NK-92 treated with Interleukin-12 subunit alpha and Interleukin-12 subunit beta, amount 100 ng/mL, for 24 hours (cell line): ENCODE measurements around the gene ARPP19.
A peak's percentile ranks its signal among the peaks of the same experiment; 100 is the strongest.
"Not testable (repeated sequence)": the region's sequence is repeated elsewhere in the genome, so short reads cannot be mapped to it uniquely, and the experiment has no call there.

ENCODE experiments used
- DNase-seq: peaks from one replicate; lab custom pipeline; 2025; lab: John Stamatoyannopoulos, UW

ARPP19 gene

GRCh38 chr15:52551186-52551585, 17.6 kb downstream of the ARPP19 start:
- not testable (repeated sequence) for DNase-seq

GRCh38 chr15:52546031-52546751, 22.6 kb downstream of the ARPP19 start:
- DNase-seq, result no peak

- no peak for DNase-seq
Observed at GRCh38 chr15:52540374-52541012, 28.3 kb downstream of the ARPP19 start.

- no peak for DNase-seq
Observed at GRCh38 chr15:52537459-52537858, 31.4 kb downstream of the ARPP19 start.

GRCh38 chr15:52532427-52532826, 36.4 kb downstream of the ARPP19 start:
- no peak for DNase-seq

- no peak for DNase-seq
Observed at GRCh38 chr15:52529940-52530339, 38.9 kb downstream of the ARPP19 start.

GRCh38 chr15:52529341-52529924, 39.4 kb downstream of the ARPP19 start:
- no peak for DNase-seq

GRCh38 chr15:52528564-52529340, 40.1 kb downstream of the ARPP19 start, which contains the start of gene MYO5A:
Gene MYO5A, minus strand, starts transcription at chr15:52528880. Its CDS starts 74 bp downstream, at chr15:52528806.
- DNase-seq, result peak; percentile 87

GRCh38 chr15:52527911-52528563, 40.8 kb downstream of the ARPP19 start:
- DNase-seq, result no peak

- DNase-seq, result no peak
Observed at GRCh38 chr15:52527196-52527910, 41.5 kb downstream of the ARPP19 start.

GRCh38 chr15:52524223-52525136, 44.4 kb downstream of the ARPP19 start:
- no peak for DNase-seq

- no peak for DNase-seq
Observed at GRCh38 chr15:52523647-52524046, 45.2 kb downstream of the ARPP19 start.

GRCh38 chr15:52523192-52523591, 45.6 kb downstream of the ARPP19 start:
- no peak for DNase-seq

GRCh38 chr15:52521682-52522081, 47.1 kb downstream of the ARPP19 start:
- no peak for DNase-seq

GRCh38 chr15:52520421-52520820, 48.4 kb downstream of the ARPP19 start:
- no peak for DNase-seq

- no peak for DNase-seq
Observed at GRCh38 chr15:52518487-52519371, 50.1 kb downstream of the ARPP19 start.

GRCh38 chr15:52517014-52517413, 51.8 kb downstream of the ARPP19 start:
- DNase-seq, result no peak

GRCh38 chr15:52515343-52515742, 53.5 kb downstream of the ARPP19 start:
- DNase-seq, result no peak

- no peak for DNase-seq
Observed at GRCh38 chr15:52514482-52514881, 54.3 kb downstream of the ARPP19 start.
